H1 (cell line): ENCODE results near the gene TMLHE. TPM values are rescaled to one million over a fixed set of nuclear protein-coding genes. Genes with fewer than 3 reads are reported as not detected.

Experiments
- CTCF ChIA-PET: fragments of 300-600 bp; sonication (Branson Sonifier 250); formaldehyde crosslinking; loops from one replicate; lab custom pipeline; 2021; ENCODE audit not compliant: partially characterized antibody; lab: Charles Lee
- POLR2A ChIA-PET: fragments of 300-600 bp; sonication (Branson Sonifier 250); formaldehyde crosslinking; loops from one replicate; lab custom pipeline; 2021; ENCODE audit warnings: inconsistent platforms; ENCODE audit not compliant: partially characterized antibody; lab: Charles Lee
- DNase-seq, 2 experiments: peaks; one replicate each; pipeline versions ENCODE4 v3.0.0 to v3.0.0-alpha.2; 2010 to 2022; ENCODE audit warnings: low spot score in 2 of 2, low read depth in 1 of 2, mixed read lengths in 1 of 2
- FAIRE-seq: peaks from 2 replicates; lab custom pipeline; 2011; peaks lifted over from hg19 to GRCh38; lab: Jason Lieb, UNC
- H2AFZ ChIP-seq: 2 replicates; pipeline ENCODE4 v1.8.1; 2012; ENCODE audit warnings: low read length, inconsistent platforms
- H2AK5ac ChIP-seq: 2 replicates; pipeline ENCODE4 v1.6.1; 2013; ENCODE audit warnings: low read depth, low read length
- H2BK120ac ChIP-seq: replicated peaks from 2 replicates; pipeline ENCODE3; 2013; ENCODE audit warnings: low read depth, low read length, inconsistent platforms
- H2BK12ac ChIP-seq: 2 replicates; pipeline ENCODE4 v1.6.1; 2013; ENCODE audit warnings: low read depth, low read length
- H2BK15ac ChIP-seq: 2 replicates; pipeline ENCODE4 v1.6.1; 2013; ENCODE audit warnings: low read length
- H2BK20ac ChIP-seq: 2 replicates; pipeline ENCODE4 v1.6.1; 2013; ENCODE audit warnings: low read length
- H2BK5ac ChIP-seq: 2 replicates; pipeline ENCODE4 v1.6.1; 2013; ENCODE audit warnings: low read depth, low read length
- H3K14ac ChIP-seq: 2 replicates; pipeline ENCODE4 v1.6.1; 2013; ENCODE audit warnings: inconsistent platforms; ENCODE audit not compliant: insufficient read length
- H3K18ac ChIP-seq: 2 replicates; pipeline ENCODE4 v1.6.1; 2013; ENCODE audit warnings: low read length; ENCODE audit errors: extremely low read depth
- H3K23ac ChIP-seq: 2 replicates; pipeline ENCODE4 v1.6.1; 2013; ENCODE audit warnings: inconsistent platforms; ENCODE audit not compliant: insufficient read length
- H3K23me2 ChIP-seq: 2 replicates; pipeline ENCODE4 v1.6.1; 2013; ENCODE audit warnings: low read depth, low read length
- H3K27ac ChIP-seq: 2 replicates; pipeline ENCODE4 v1.6.1; 2011; ENCODE audit warnings: low read depth, low read length, inconsistent platforms
- H3K27me3 ChIP-seq, 4 experiments: replicated peaks in 1 of 4; 1 replicate in 1 of 4; 2 replicates in 3 of 4; pipeline versions ENCODE4 v1.6.1 to v1.8.1; 2011 to 2013; ENCODE audit warnings: low read length in 3 of 4, mild to moderate bottlenecking in 3 of 4, inconsistent platforms in 2 of 4, mixed read lengths in 2 of 4, moderate library complexity in 1 of 4; ENCODE audit not compliant: control insufficient read depth in 3 of 4, insufficient read depth in 3 of 4; ENCODE audit errors: extremely low read depth in 1 of 4
- H3K36me3 ChIP-seq, 4 experiments: 2 replicates each; pipeline versions ENCODE4 v1.6.1 to v1.8.1; 2011 to 2013; ENCODE audit warnings: mild to moderate bottlenecking in 4 of 4, low read length in 3 of 4, moderate library complexity in 2 of 4, control low read depth in 1 of 4, inconsistent platforms in 1 of 4; ENCODE audit not compliant: insufficient read depth in 4 of 4, control insufficient read depth in 2 of 4
- H3K4ac ChIP-seq: replicated peaks from 2 replicates; pipeline ENCODE3; 2013; ENCODE audit warnings: low read length, low read depth, mixed read lengths, inconsistent platforms; ENCODE audit not compliant: insufficient read length
- H3K4me1 ChIP-seq, 4 experiments: replicated peaks in 1 of 4; 1 replicate in 1 of 4; 2 replicates in 3 of 4; pipeline versions ENCODE4 v1.6.1 to v1.8.1; 2011 to 2013; ENCODE audit warnings: low read length in 3 of 4, inconsistent platforms in 2 of 4, mixed read lengths in 1 of 4; ENCODE audit not compliant: insufficient read depth in 4 of 4, control insufficient read depth in 3 of 4
- H3K4me2 ChIP-seq, 2 experiments: 2 replicates each; pipeline versions ENCODE4 v1.6.1 to v1.8.1; 2011 to 2013; ENCODE audit warnings: low read depth in 2 of 2, low read length in 2 of 2, control low read depth in 1 of 2, inconsistent platforms in 1 of 2, mild to moderate bottlenecking in 1 of 2; ENCODE audit not compliant: insufficient read depth in 1 of 2
- H3K4me3 ChIP-seq, 4 experiments: fragments of 200-600, 300-600 bp in 1 of 4; sonication (generic), shearing (Covaris generic), sonication (Bioruptor Twin) in 1 of 4; 2 replicates each; pipeline versions ENCODE4 v1.5.1 to v1.8.1; 2011 to 2016; ENCODE audit warnings: low read length in 4 of 4, low read depth in 3 of 4, control low read depth in 2 of 4, inconsistent platforms in 2 of 4, mild to moderate bottlenecking in 2 of 4, mixed read lengths in 1 of 4, moderate library complexity in 1 of 4; ENCODE audit not compliant: insufficient read depth in 2 of 4; ENCODE audit errors: extremely low read depth in 1 of 4
- H3K56ac ChIP-seq: replicated peaks from 2 replicates; pipeline ENCODE3; 2013; ENCODE audit warnings: low read depth, mild to moderate bottlenecking, mixed read lengths, low read length, inconsistent platforms; ENCODE audit not compliant: insufficient read length
- H3K79me1 ChIP-seq: 2 replicates; pipeline ENCODE4 v1.6.1; 2013; ENCODE audit warnings: low read depth, low read length, control low read depth
- H3K79me2 ChIP-seq, 2 experiments: 2 replicates each; pipeline versions ENCODE4 v1.6.1 to v1.8.1; 2012 to 2013; ENCODE audit warnings: low read length in 2 of 2, mild to moderate bottlenecking in 2 of 2, inconsistent platforms in 1 of 2; ENCODE audit not compliant: insufficient read depth in 2 of 2, control insufficient read depth in 1 of 2
- H3K9ac ChIP-seq, 4 experiments: replicated peaks in 1 of 4; 1 replicate in 1 of 4; 2 replicates in 3 of 4; pipeline versions ENCODE4 v1.6.1 to v1.8.1; 2011 to 2013; ENCODE audit warnings: low read depth in 3 of 4, low read length in 3 of 4, control low read depth in 2 of 4, mild to moderate bottlenecking in 2 of 4, moderate library complexity in 2 of 4, inconsistent platforms in 1 of 4; ENCODE audit errors: extremely low read depth in 1 of 4
- H3K9me3 ChIP-seq, 2 experiments: 2 replicates each; pipeline versions ENCODE4 v1.6.1 to v1.8.1; 2012 to 2013; ENCODE audit warnings: mild to moderate bottlenecking in 2 of 2, moderate library complexity in 2 of 2, control low read depth in 1 of 2, inconsistent platforms in 1 of 2, low read depth in 1 of 2, low read length in 1 of 2, mixed read lengths in 1 of 2; ENCODE audit not compliant: insufficient read depth in 2 of 2
- H4K20me1 ChIP-seq, 2 experiments: replicated peaks in 1 of 2; 2 replicates each; pipeline versions ENCODE3 to v1.8.1; 2011 to 2013; ENCODE audit warnings: inconsistent platforms in 2 of 2, low read length in 2 of 2, mild to moderate bottlenecking in 1 of 2; ENCODE audit not compliant: insufficient read depth in 2 of 2, control insufficient read depth in 1 of 2
- H4K5ac ChIP-seq: 2 replicates; pipeline ENCODE4 v1.6.1; 2013; ENCODE audit warnings: low read length, low read depth, mixed read lengths, inconsistent platforms; ENCODE audit not compliant: insufficient read length
- H4K8ac ChIP-seq: 2 replicates; pipeline ENCODE4 v1.8.0; 2013; ENCODE audit warnings: mild to moderate bottlenecking, moderate library complexity, low read length, inconsistent platforms; ENCODE audit not compliant: insufficient read depth; ENCODE audit errors: extremely low read depth
- H4K91ac ChIP-seq: replicated peaks from 2 replicates; pipeline ENCODE3; 2013; ENCODE audit warnings: low read length, mixed read lengths, inconsistent platforms; ENCODE audit not compliant: insufficient read length
- BCL11A ChIP-seq, 2 experiments: IDR thresholded peaks; one replicate each; pipeline ENCODE4 v1.6.1; 2011; ENCODE audit warnings: low read depth in 2 of 2, low read length in 2 of 2, mild to moderate bottlenecking in 2 of 2
- CEBPB ChIP-seq: IDR thresholded peaks from 2 replicates; pipeline ENCODE4 v1.6.1; 2012; ENCODE audit warnings: low read depth, low read length
- FOSL1 ChIP-seq: IDR thresholded peaks from 2 replicates; pipeline ENCODE4 v1.6.1; 2011; ENCODE audit warnings: mild to moderate bottlenecking, low read depth, low read length, moderate library complexity; ENCODE audit not compliant: insufficient read depth
- MAFK ChIP-seq: IDR thresholded peaks from 2 replicates; pipeline ENCODE4 v1.6.1; 2012; ENCODE audit warnings: low read depth, mild to moderate bottlenecking, improper control_type of control experiment, low read length
- MAX ChIP-seq: IDR thresholded peaks from 2 replicates; pipeline ENCODE4 v1.6.1; 2012; ENCODE audit warnings: inconsistent platforms
- SP2 ChIP-seq: IDR thresholded peaks from 2 replicates; pipeline ENCODE4 v1.6.1; 2012; ENCODE audit warnings: mild to moderate bottlenecking, low read length, inconsistent platforms
- SP4 ChIP-seq: IDR thresholded peaks from 2 replicates; pipeline ENCODE4 v1.6.1; 2012; ENCODE audit warnings: low read length, inconsistent platforms
- TAF7 ChIP-seq: optimal IDR thresholded peaks from 2 replicates; pipeline ENCODE3; 2011; ENCODE audit warnings: low read depth, mild to moderate bottlenecking, inconsistent platforms, low read length, moderate library complexity, borderline replicate concordance
- TBP ChIP-seq: IDR thresholded peaks from 2 replicates; pipeline ENCODE4 v1.6.1; 2011; ENCODE audit warnings: low read depth, low read length, improper control_type of control experiment
- USF2 ChIP-seq: IDR thresholded peaks from 2 replicates; pipeline ENCODE4 v1.6.1; 2011; ENCODE audit warnings: low read length, improper control_type of control experiment
- WGBS, 2 experiments: shearing (Covaris generic) in 1 of 2; methylation state at CpG; one replicate each; pipeline versions ENCODE4 v1.1.6 to v1.1.7; 2013 to 2015; ENCODE audit warnings: low lambda C conversion rate in 2 of 2, mixed read lengths in 2 of 2, inconsistent platforms in 1 of 2, low coverage in 1 of 2, missing lambda C conversion rate in 1 of 2; ENCODE audit not compliant: insufficient replicate concordance in 2 of 2, insufficient coverage in 1 of 2, insufficient read length in 1 of 2; ENCODE audit errors: extremely low coverage in 1 of 2, missing lambda C conversion rate in 1 of 2; 5-methylcytosine and 5-hydroxymethylcytosine counted together
- polyA plus RNA-seq, 7 experiments: library from polyadenylated mRNA; depleted of rRNA in 3 of 7; stranded (reverse) in 5 of 7; unstranded in 2 of 7; fragments of >200 nt in 5 of 7; fragments of 200-250 nt in 2 of 7; gene quantifications; 1 replicate in 5 of 7; 2 replicates in 1 of 7; 4 replicates in 1 of 7; pipeline versions ENCODE4 v1.2.1 to v1.2.3, GENCODE V29; 2011 to 2013; ENCODE audit warnings: missing spikeins in 2 of 7, mixed read lengths in 2 of 7
- total RNA-seq: library from RNA; stranded (reverse); fragmentation: NEBNext Ultra II Directional; extraction: Animal tissue kit (Norgen Biotek cat#: 25700); gene quantifications from 2 replicates; pipeline ENCODE4 v1.2.1, GENCODE V29; 2021

The TMLHE gene
- total and polyA plus RNA-seq, 2 of the 8 experiments (the other 6 are each of a cell fraction or from before 2014, with no cell fraction given): 9.1 to 10.3 TPM

GRCh38 chrX:155615938-155616337, 3.2 kb upstream of the TMLHE start:
- H2BK20ac ChIP-seq: no peak overlapping the region
- no peaks in the 10 kb centered on the region for H4K20me1 ChIP-seq
- no peak overlapping the region for H3K4me2 ChIP-seq
- H3K79me1 ChIP-seq: no peaks in the 10 kb centered on the region
- H3K4me1 ChIP-seq: no peaks in the 10 kb centered on the region
- no peak overlapping the region for H2AFZ ChIP-seq
- ChIA-PET CTCF (no interaction called here), POLR2A (no interaction called here)
- H2BK15ac ChIP-seq: no peak overlapping the region
- H4K8ac ChIP-seq: no peak overlapping the region
- H3K9ac ChIP-seq: no peak overlapping the region
- no peak for FAIRE-seq
- DNase-seq: no peak
- H3K23ac ChIP-seq: no peak overlapping the region
- whole genome bisulfite sequencing, 2 experiments: 83% methylated on average over 4 of the region's 4 CpGs; no CpG with 5 or more reads in 1 of the 2 experiments
- H4K91ac ChIP-seq: no peak overlapping the region
- no peak overlapping the region for H2AK5ac ChIP-seq
- no peak overlapping the region for H3K56ac ChIP-seq
- H4K5ac ChIP-seq: no peak overlapping the region
- H3K36me3 ChIP-seq: no peaks in the 10 kb centered on the region
- no peaks in the 10 kb centered on the region for H3K27me3 ChIP-seq
- H3K14ac ChIP-seq: no peak overlapping the region
- no peak overlapping the region for H2BK5ac ChIP-seq
- peaks cover 0 to 7% of the 10 kb centered on the region in 2 experiments; a peak in 2 of 4 replicates for H3K79me2 ChIP-seq
- no peaks in the 10 kb centered on the region for H3K9me3 ChIP-seq
- no peak overlapping the region for H3K4ac ChIP-seq
- H2BK12ac ChIP-seq: no peak overlapping the region
- H3K23me2 ChIP-seq: 0 out of 2 replicates have a peak, but pooled peaks cover 2% of the 10 kb centered on the region
- H3K27ac ChIP-seq: no peak overlapping the region
- no peak overlapping the region for H2BK120ac ChIP-seq
- H3K18ac ChIP-seq: no peak overlapping the region
- no peak overlapping the region for H3K4me3 ChIP-seq
- no peak for TF ChIP-seq BCL11A (IDR thresholded peaks at IDR 0.05; ENCODE audit: low read depth in 2 of 2, low read length in 2 of 2)
- TF ChIP-seq MAX: no peak
- no peak for TF ChIP-seq TBP
- no peak for TF ChIP-seq TAF7
- no peak for TF ChIP-seq CEBPB
- TF ChIP-seq SP2: no peak
- no peak for TF ChIP-seq FOSL1
- no peak for TF ChIP-seq USF2
- no peak for TF ChIP-seq SP4
- TF ChIP-seq MAFK: no peak
